K562 (cell line): ENCODE results near the gene CCNL2. TPM values are rescaled to one million over a fixed set of nuclear protein-coding genes. Genes with fewer than 3 reads are reported as not detected.

Experiments used
- ATAC-seq: fragments of 200-7000 bp; cut with Tn5 transposase; 3 replicates; pipeline ENCODE4 v1.9.1; 2020; ENCODE audit warnings: moderate library complexity
- BruUV-seq: library from RNA; stranded (reverse); fragments of 400-500 nt; replicated peaks from 2 replicates; lab custom pipeline; 2021; lab: Mats Ljungman, UMichigan
- CTCF ChIA-PET: fragments of 300-600 bp; formaldehyde crosslinking; extraction: SDS; loops from one replicate; lab custom pipeline; 2021; ENCODE audit warnings: low intra/inter-chr PET ratio; lab: Yijun Ruan, JAX
- POLR2A ChIA-PET: fragments of 300-600, 350-650 bp; sonication (Branson Sonifier 250); formaldehyde crosslinking; extraction: SDS; loops from one replicate; lab custom pipeline; 2021; ENCODE audit warnings: antibody characterized with exemption, inconsistent platforms; lab: Yijun Ruan, JAX
- DNase-seq, 4 experiments: peaks; one replicate each; pipeline versions ENCODE4 v3.0.0 to v3.0.0-alpha.2; 2011 to 2018; ENCODE audit warnings: low spot score in 3 of 4, mixed read lengths in 3 of 4; ENCODE audit errors: extremely low read depth in 1 of 4
- FAIRE-seq: peaks from 2 replicates; lab custom pipeline; 2011; peaks lifted over from hg19 to GRCh38; lab: Jason Lieb, UNC
- H2AFZ ChIP-seq: 2 replicates; pipeline ENCODE4 v1.6.0; 2011; ENCODE audit warnings: low read depth, low read length, control low read depth, inconsistent platforms
- H3K27ac ChIP-seq: fragments of 200-600 bp; 3 replicates; pipeline ENCODE4 v1.8.0; 2011; ENCODE audit warnings: low read depth, mild to moderate bottlenecking, control low read depth, inconsistent platforms, low read length, moderate library complexity, mixed read lengths; ENCODE audit errors: extremely low read depth
- H3K27me3 ChIP-seq, 2 experiments: fragments of 300-600 bp in 1 of 2; 2 replicates in 1 of 2; 3 replicates in 1 of 2; pipeline versions ENCODE4 v1.6.0 to v1.8.0; 2011; ENCODE audit warnings: inconsistent platforms in 2 of 2, low read length in 2 of 2, mild to moderate bottlenecking in 1 of 2, mixed read lengths in 1 of 2, moderate library complexity in 1 of 2; ENCODE audit not compliant: control insufficient read depth in 2 of 2, insufficient read depth in 2 of 2
- H3K36me3 ChIP-seq: fragments of 300-600 bp; 3 replicates; pipeline ENCODE4 v1.8.0; 2011; ENCODE audit warnings: mild to moderate bottlenecking, low read length, inconsistent platforms; ENCODE audit not compliant: control insufficient read depth, insufficient read depth
- H3K4me1 ChIP-seq, 2 experiments: fragments of 200-600 bp in 1 of 2; replicated peaks in 1 of 2; 2 replicates in 1 of 2; 3 replicates in 1 of 2; pipeline versions ENCODE4 v1.5.1 to v1.8.0; 2011; ENCODE audit warnings: inconsistent platforms in 2 of 2, low read length in 2 of 2, mild to moderate bottlenecking in 1 of 2, mixed read lengths in 1 of 2, moderate library complexity in 1 of 2; ENCODE audit not compliant: control insufficient read depth in 2 of 2, insufficient read depth in 2 of 2
- H3K4me2 ChIP-seq: 2 replicates; pipeline ENCODE4 v1.6.1; 2011; ENCODE audit warnings: low read length, control low read depth, inconsistent platforms, mixed read lengths; ENCODE audit not compliant: insufficient read depth
- H3K4me3 ChIP-seq: fragments of 200-600 bp; sonication (generic), shearing (Covaris generic); 2 replicates; pipeline ENCODE4 v1.5.1; 2016; ENCODE audit warnings: control low read depth, inconsistent platforms
- H3K79me2 ChIP-seq: fragments of 200-600 bp; 3 replicates; pipeline ENCODE4 v1.8.0; 2011; ENCODE audit warnings: low read length, inconsistent platforms; ENCODE audit not compliant: control insufficient read depth, insufficient read depth
- H3K9ac ChIP-seq, 2 experiments: 2 replicates each; pipeline versions ENCODE4 v1.6.0 to v1.6.1; 2011; ENCODE audit warnings: low read depth in 2 of 2, low read length in 2 of 2, control low read depth in 1 of 2, inconsistent platforms in 1 of 2, mild to moderate bottlenecking in 1 of 2, mixed read lengths in 1 of 2; ENCODE audit not compliant: insufficient read depth in 1 of 2
- H3K9me1 ChIP-seq: one replicate; pipeline ENCODE4 v1.6.0; 2011; ENCODE audit warnings: inconsistent platforms, mild to moderate bottlenecking, low read length, moderate library complexity; ENCODE audit not compliant: control insufficient read depth, insufficient read depth
- H3K9me3 ChIP-seq: replicated peaks from 2 replicates; pipeline ENCODE4 v1.5.1; 2011; ENCODE audit warnings: low read depth, low read length, inconsistent platforms; ENCODE audit not compliant: control insufficient read depth, insufficient read depth
- H4K20me1 ChIP-seq: replicated peaks from 2 replicates; pipeline ENCODE4 v1.6.1; 2011; ENCODE audit warnings: low read length, inconsistent platforms, mixed read lengths; ENCODE audit not compliant: control insufficient read depth, insufficient read depth
- DMBX1 ChIP-seq: fragments of 250-450 bp; sonication (Bioruptor Pico); IDR thresholded peaks from 2 replicates; pipeline ENCODE4 v1.8.0; 2022; ENCODE audit warnings: inconsistent platforms, mild to moderate bottlenecking, moderate library complexity, borderline replicate concordance
- EP300 ChIP-seq: IDR thresholded peaks from 2 replicates; pipeline ENCODE4 v1.6.1; 2012; ENCODE audit warnings: low read length, improper control_type of control experiment
- MEF2A ChIP-seq: IDR thresholded peaks from 2 replicates; pipeline ENCODE4 v1.6.1; 2011; ENCODE audit warnings: low read depth, mild to moderate bottlenecking, low read length, moderate library complexity; ENCODE audit not compliant: control insufficient read depth
- POLR2G ChIP-seq: fragments of 200-400 bp; formaldehyde crosslinking; IDR thresholded peaks from 2 replicates; pipeline ENCODE4 v1.6.1; 2017; ENCODE audit warnings: low read depth, mild to moderate bottlenecking, antibody characterized with exemption, low read length, moderate library complexity
- RBFOX2 ChIP-seq: fragments of 200-400 bp; formaldehyde crosslinking; IDR thresholded peaks from 2 replicates; pipeline ENCODE4 v1.6.1; 2017; ENCODE audit warnings: low read depth, mild to moderate bottlenecking, low read length, moderate library complexity
- UBTF ChIP-seq, 2 experiments: IDR thresholded peaks; 2 replicates each; pipeline ENCODE4 v1.6.1; 2012; ENCODE audit warnings: improper control_type of control experiment in 2 of 2, low read depth in 2 of 2, low read length in 2 of 2, borderline replicate concordance in 1 of 2
- WGBS: fragments of 100-300 bp; shearing (Covaris generic); methylation state at CpG from one replicate; pipeline ENCODE4 v1.1.6; 2016; ENCODE audit warnings: low coverage, mixed read lengths; ENCODE audit not compliant: insufficient coverage; ENCODE audit errors: missing lambda C conversion rate; 5-methylcytosine and 5-hydroxymethylcytosine counted together
- in situ Hi-C: fragments of 300-500 bp; cut with MboI; formaldehyde crosslinking; loops from 4 replicates; pipeline ENCODE4 v1.15.0; 2018; ENCODE audit warnings: inconsistent platforms, mixed read lengths
- intact Hi-C: fragments of 100-400 bp; cut with micrococcal nuclease; formaldehyde crosslinking; loops from 2 replicates; pipeline ENCODE4 v1.14.2; 2022
- polyA plus RNA-seq, 8 experiments: library from polyadenylated mRNA; depleted of rRNA in 4 of 8; stranded (reverse) in 5 of 8; unstranded in 3 of 8; fragments of >200 nt; fragmentation: Nextera tagmentation in 2 of 8; fragmentation: Illumina TruSeq in 1 of 8; extraction: Ambion mirVana in 2 of 8; extraction: Trizol in 1 of 8; gene quantifications; 2 replicates each; pipeline versions ENCODE4 v1.2.1 to v1.2.3, GENCODE V29; 2011 to 2014; ENCODE audit warnings: inconsistent platforms in 1 of 8, missing spikeins in 1 of 8
- total RNA-seq, 7 experiments: library from RNA; depleted of rRNA in 6 of 7; stranded (reverse); fragments of >200 nt in 6 of 7; fragmentation: Illumina TruSeq in 2 of 7; extraction: Trizol in 2 of 7; gene quantifications; 2 replicates each; pipeline versions ENCODE4 v1.2.1 to v1.2.3, GENCODE V29; 2011 to 2021; ENCODE audit warnings: low replicate concordance in 1 of 7

CCNL2 gene
- total and polyA plus RNA-seq, 9 of the 15 experiments (the other 6 are each of a cell fraction or from before 2014, with no cell fraction given), result 2.8 to 287 (median 94.5) TPM

DNA sequence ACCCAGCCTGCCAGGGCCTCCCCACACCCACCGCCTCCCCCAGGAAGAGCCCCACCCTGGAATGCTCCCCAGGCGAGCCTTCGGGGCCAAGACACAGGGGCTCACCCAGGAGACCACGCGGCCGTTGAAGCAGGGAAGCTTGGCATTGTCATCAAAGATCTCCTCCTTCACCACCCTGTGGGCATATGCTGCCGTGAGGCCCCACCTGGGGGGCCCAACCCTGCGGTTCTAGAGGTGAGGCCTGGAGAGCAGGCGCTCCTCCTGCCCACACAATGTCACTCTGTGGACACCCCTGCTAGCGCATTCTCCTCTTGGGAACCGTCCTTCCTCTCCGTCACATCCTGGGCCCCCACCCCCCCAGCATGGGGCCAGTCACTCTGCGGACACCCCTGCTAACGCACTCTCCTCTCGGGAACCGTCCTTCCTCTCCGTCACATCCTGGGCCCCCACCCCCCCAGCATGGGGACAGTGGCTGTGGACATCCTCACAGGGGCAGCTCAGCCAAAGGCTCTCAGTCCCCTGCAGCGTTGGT, 56.5 kb downstream of the CCNL2 start:
- no peak for TF ChIP-seq MEF2A
- TF ChIP-seq DMBX1 (CRISPR knock-in tag), result no peak
- 0 out of 2 replicates have a peak, but pooled peaks have one; percentile 10 for TF ChIP-seq POLR2G
- H3K79me2 ChIP-seq, result peaks cover 49% of the 10 kb centered on the region
- H3K4me3 ChIP-seq, result no peak overlapping the region
- DNase-seq, result no peak
- FAIRE-seq, result no peak
- ATAC-seq, result no peak
- no peak overlapping the region for H3K27ac ChIP-seq
- in situ Hi-C loops, result no loop called here
- H3K36me3 ChIP-seq, result peaks cover 73% of the 10 kb centered on the region; the same call in 2 of the 3 replicates
- no peak overlapping the region for H2AFZ ChIP-seq
- H3K9me3 ChIP-seq, result peaks cover 2% of the 10 kb centered on the region; the same call in 1 of the 2 replicates
- intact Hi-C loops, result no loop called here
- CTCF ChIA-PET, result no interaction called here
- WGBS, result 95% methylated on average over 17 of the region's 18 CpGs
- no peak overlapping the region for H3K9ac ChIP-seq
- H3K4me2 ChIP-seq, result no peak overlapping the region
- peaks cover 8% of the 10 kb centered on the region for H3K9me1 ChIP-seq
- H3K27me3 ChIP-seq, result no peaks in the 10 kb centered on the region
- POLR2A ChIA-PET, result interaction anchor here (0.6 to 1.1 kb wide), 3 partner anchors 11 to 17 kb away, joined by 3 to 4 read pairs (median 4); no protein-coding TSS in a partner anchor
- BruUV-seq, result no TSS peak
- H3K4me1 ChIP-seq, result peaks cover 9 to 88% of the 10 kb centered on the region in 2 experiments; a peak in 3 of 5 replicates
- peaks cover 45% of the 10 kb centered on the region; the same call in 1 of the 2 replicates for H4K20me1 ChIP-seq

- peaks cover 44% of the 10 kb centered on the region; the same call in 1 of the 2 replicates for H4K20me1 ChIP-seq
- TF ChIP-seq UBTF (IDR thresholded peaks at IDR 0.05; ENCODE audit: borderline replicate concordance in 1 of 2, low read depth in 2 of 2, low read length in 2 of 2) (no peak), RBFOX2 (peak; percentile 50), POLR2G (peak; percentile 42; the same call in 1 of the 2 replicates), EP300 (no peak)
- TF ChIP-seq, all 486 proteins: peak for 2
- Histone ChIP-seq H3K79me2 (peaks cover 46% of the 10 kb centered on the region), H3K4me2 (no peak overlapping the region), H2AFZ (no peak overlapping the region), H3K27me3 (no peaks in the 10 kb centered on the region), H3K36me3 (peaks cover 79% of the 10 kb centered on the region; the same call in 2 of the 3 replicates), H3K27ac (no peak overlapping the region), H3K4me3 (no peak overlapping the region), H3K4me1 (peaks cover 9 to 88% of the 10 kb centered on the region in 2 experiments; a peak in 3 of 5 replicates), H3K9ac (no peak overlapping the region), H3K9me3 (peaks cover 2% of the 10 kb centered on the region; the same call in 1 of the 2 replicates), H3K9me1 (peaks cover 11% of the 10 kb centered on the region)
- ChIA-PET CTCF (no interaction called here), POLR2A (interaction anchor here (1.0 kb wide), 1 partner anchor 10 kb away, joined by 4 read pairs; no protein-coding TSS in a partner anchor)
- ATAC-seq, result no peak
- intact Hi-C loops (no loop called here), in situ Hi-C loops (no loop called here)
- BruUV-seq, result no TSS peak
- no peak for DNase-seq
- WGBS, result 100% methylated on average over 22 of the region's 28 CpGs
- no peak for FAIRE-seq
Observed at GRCh38 chr1:1342061-1342562, 57.0 kb downstream of the CCNL2 start.
